Measurements from ENCODE around the gene PCDHB1. TPM values are rescaled to one million over a fixed set of nuclear protein-coding genes. Genes with fewer than 3 reads are reported as not detected.

Gene PCDHB1
- total and polyA plus RNA-seq, 2 of the 8 experiments (the other 6 are each of a cell fraction or from before 2014, with no cell fraction given) = 0.03 to 0.04 TPM

GRCh38 chr5:141105350-141105749, 54.2 kb downstream of the PCDHB1 start:
- no peaks in the 10 kb centered on the region; a peak in 2 of 7 replicates for H3K4me1 ChIP-seq (replicated peaks in 1 of 4; ENCODE audit: control insufficient read depth in 3 of 4, insufficient read depth in 4 of 4, low read length in 3 of 4)
- H3K14ac ChIP-seq (ENCODE audit: insufficient read length) = no peak overlapping the region
- H3K27me3 ChIP-seq (replicated peaks in 1 of 4; ENCODE audit: control insufficient read depth in 3 of 4, extremely low read depth in 1 of 4, insufficient read depth in 3 of 4, low read length in 3 of 4) = no peaks in the 10 kb centered on the region
- no peak overlapping the region for H4K91ac ChIP-seq (replicated peaks; ENCODE audit: insufficient read length, low read length)
- H4K20me1 ChIP-seq (replicated peaks in 1 of 2; ENCODE audit: control insufficient read depth in 1 of 2, insufficient read depth in 2 of 2, low read length in 2 of 2) = no peaks in the 10 kb centered on the region
- FAIRE-seq = no peak
- no peaks in the 10 kb centered on the region for H3K23me2 ChIP-seq (ENCODE audit: low read depth, low read length)
- no peak overlapping the region for H4K8ac ChIP-seq (ENCODE audit: extremely low read depth, insufficient read depth, low read length)
- no peak overlapping the region for H3K18ac ChIP-seq (ENCODE audit: extremely low read depth, low read length)
- no peak overlapping the region for H3K4ac ChIP-seq (replicated peaks; ENCODE audit: insufficient read length, low read depth, low read length)
- WGBS, 2 experiments (ENCODE audit: extremely low coverage in 1 of 2, insufficient coverage in 1 of 2, insufficient read length in 1 of 2, insufficient replicate concordance in 2 of 2, low coverage in 1 of 2, low lambda C conversion rate in 2 of 2, missing lambda C conversion rate in 1 of 2) = 87% methylated on average over 2 of the region's 2 CpGs; no CpG with 5 or more reads in 1 of the 2 experiments
- H4K5ac ChIP-seq (ENCODE audit: insufficient read length, low read depth, low read length) = no peak overlapping the region
- H3K36me3 ChIP-seq (ENCODE audit: control insufficient read depth in 2 of 4, insufficient read depth in 4 of 4, low read length in 3 of 4) = peaks cover 0 to 15% (median 3%) of the 10 kb centered on the region in 4 experiments; a peak in 3 of 8 replicates
- ChIA-PET POLR2A (ENCODE audit: partially characterized antibody) (interaction anchor here (1.8 kb wide), 1 partner anchor 11 kb away, joined by 8 read pairs; the partner anchor contains the start of gene PCDHB2), CTCF (ENCODE audit: partially characterized antibody) (interaction anchor here (1.3 to 2.5 kb wide), 2 partner anchors 11 to 16 kb away, joined by 4 to 11 read pairs; partner anchors contain the start of genes PCDHB2 and PCDHB4)
- H2BK5ac ChIP-seq (ENCODE audit: low read depth, low read length) = no peak overlapping the region
- no peak overlapping the region for H3K56ac ChIP-seq (replicated peaks; ENCODE audit: insufficient read length, low read depth, low read length)
- H2BK15ac ChIP-seq (ENCODE audit: low read length) = no peak overlapping the region
- no peak overlapping the region for H2AK5ac ChIP-seq (ENCODE audit: low read depth, low read length)
- no peak overlapping the region for H3K9ac ChIP-seq (replicated peaks in 1 of 4; ENCODE audit: extremely low read depth in 1 of 4, low read depth in 3 of 4, low read length in 3 of 4)
- H2BK120ac ChIP-seq (replicated peaks; ENCODE audit: low read depth, low read length) = no peak overlapping the region
- no peak overlapping the region for H2BK20ac ChIP-seq (ENCODE audit: low read length)
- no peaks in the 10 kb centered on the region for H3K79me1 ChIP-seq (ENCODE audit: low read depth, low read length)
- no peak overlapping the region for H3K4me3 ChIP-seq (ENCODE audit: extremely low read depth in 1 of 4, insufficient read depth in 2 of 4, low read depth in 3 of 4, low read length in 4 of 4)
- no peaks in the 10 kb centered on the region for H3K79me2 ChIP-seq (ENCODE audit: control insufficient read depth in 1 of 2, insufficient read depth in 2 of 2, low read length in 2 of 2)
- DNase-seq (ENCODE audit: low read depth in 1 of 2, low spot score in 2 of 2) = no peak
- no peak overlapping the region for H2AFZ ChIP-seq (ENCODE audit: low read length)
- no peak overlapping the region for H3K4me2 ChIP-seq (ENCODE audit: insufficient read depth in 1 of 2, low read depth in 2 of 2, low read length in 2 of 2)
- no peak overlapping the region for H2BK12ac ChIP-seq (ENCODE audit: low read depth, low read length)
- no peak overlapping the region for H3K27ac ChIP-seq (ENCODE audit: low read depth, low read length)
- no peaks in the 10 kb centered on the region; a peak in 2 of 4 replicates for H3K9me3 ChIP-seq (ENCODE audit: insufficient read depth in 2 of 2, low read depth in 1 of 2, low read length in 1 of 2)
- H3K23ac ChIP-seq (ENCODE audit: insufficient read length) = no peak overlapping the region
- no peak for TF ChIP-seq POLR2AphosphoS5 (IDR thresholded peaks at IDR 0.05; ENCODE audit: low read depth, low read length)
- TF ChIP-seq EP300 (IDR thresholded peaks at IDR 0.05; ENCODE audit: borderline replicate concordance in 1 of 2, low read depth in 2 of 2, low read length in 2 of 2) = no peak
- TF ChIP-seq SRF (IDR thresholded peaks at IDR 0.05; ENCODE audit: low read depth, low read length) = no peak
- no peak for TF ChIP-seq CREB1 (IDR thresholded peaks at IDR 0.05)
- no peak for TF ChIP-seq POU5F1 (IDR thresholded peaks at IDR 0.05; ENCODE audit: low read depth, low read length)
- no peak for TF ChIP-seq KDM4A (IDR thresholded peaks at IDR 0.05; ENCODE audit: low read depth, low read length, severe bottlenecking)
- TF ChIP-seq JUND (IDR thresholded peaks at IDR 0.05; ENCODE audit: low read length) = no peak
- TF ChIP-seq MAX (IDR thresholded peaks at IDR 0.05) = no peak
- no peak for TF ChIP-seq BCL11A (IDR thresholded peaks at IDR 0.05; ENCODE audit: low read depth in 2 of 2, low read length in 2 of 2)
- no peak for TF ChIP-seq TBP (IDR thresholded peaks at IDR 0.05; ENCODE audit: low read depth, low read length)
- TF ChIP-seq HDAC2 (IDR thresholded peaks at IDR 0.05; ENCODE audit: borderline replicate concordance in 1 of 2, low read depth in 2 of 2, low read length in 2 of 2) = no peak
- no peak for TF ChIP-seq EZH2 (IDR thresholded peaks at IDR 0.05; ENCODE audit: low read depth, low read length, severe bottlenecking)
- no peak for TF ChIP-seq CTBP2 (IDR thresholded peaks at IDR 0.05; ENCODE audit: borderline replicate concordance, insufficient read depth, insufficient read length, low read length)
- TF ChIP-seq HDAC6 (IDR thresholded peaks at IDR 0.05; ENCODE audit: low read depth, low read length) = no peak

Measured in H1 (cell line).